ENCODE data around the gene TULP4.
A peak's percentile ranks its signal among the peaks of the same experiment; 100 is the strongest.

The TULP4 gene

GRCh38 chr6:158536084-158536890, 224.0 kb downstream of the TULP4 start:
- H3K9me3 ChIP-seq (ENCODE audit: control insufficient read depth, insufficient read depth, low read depth, low read length), result no peaks in the 10 kb centered on the region
- no peaks in the 10 kb centered on the region; the same call in 1 of the 2 replicates for H3K4me1 ChIP-seq (ENCODE audit: control insufficient read depth, insufficient read depth, low read length)
- H3K27ac ChIP-seq (ENCODE audit: extremely low read depth, low read depth, low read length), result no peak overlapping the region
- ChIA-PET POLR2A (interaction anchor here (1.0 to 1.5 kb wide), 3 partner anchors 10 to 23 kb away, joined by 3 to 4 read pairs (median 3); partner anchors contain the start of gene TMEM181), CTCF (interaction anchor here (0.6 kb wide), 1 partner anchor 16 kb away, joined by 3 read pairs; no protein-coding TSS in a partner anchor)
- H3K4me3 ChIP-seq (ENCODE audit: low read depth, low read length), result peak overlapping the region; percentile 66
- no peaks in the 10 kb centered on the region for H3K36me3 ChIP-seq (ENCODE audit: control insufficient read depth in 2 of 2, insufficient read depth in 1 of 2, low read length in 2 of 2)
- peak; percentile 92 for TF ChIP-seq ZBTB26 (tag by site-specific recombination; optimal IDR thresholded peaks at IDR 0.05)
- TF ChIP-seq ZNF311 (tag by site-specific recombination; IDR thresholded peaks at IDR 0.05; ENCODE audit: borderline replicate concordance), result no peak
- TF ChIP-seq ZNF112 (tag by site-specific recombination; IDR thresholded peaks at IDR 0.05), result no peak
- TF ChIP-seq KLF7 (tag by site-specific recombination; IDR thresholded peaks at IDR 0.05; ENCODE audit: borderline replicate concordance), result peak; percentile 81; the same call in 1 of the 2 replicates
- TF ChIP-seq ZNF560 (tag by site-specific recombination; IDR thresholded peaks at IDR 0.05; ENCODE audit: borderline replicate concordance), result no peak
- no peak for TF ChIP-seq ZNF266 (tag by site-specific recombination; IDR thresholded peaks at IDR 0.05; ENCODE audit: low read depth)
- TF ChIP-seq HOXA7 (CRISPR knock-in tag; IDR thresholded peaks at IDR 0.05; ENCODE audit: borderline replicate concordance), result no peak
- TF ChIP-seq EGR2 (tag by site-specific recombination; IDR thresholded peaks at IDR 0.05; ENCODE audit: low read depth), result peak; percentile 94
- peak; percentile 89 for TF ChIP-seq SP7 (tag by site-specific recombination; IDR thresholded peaks at IDR 0.05)
- no peak for TF ChIP-seq ZNF658 (tag by site-specific recombination; IDR thresholded peaks at IDR 0.05)
- TF ChIP-seq GLI2 (tag by site-specific recombination; IDR thresholded peaks at IDR 0.05; ENCODE audit: borderline replicate concordance, low read depth), result no peak
- TF ChIP-seq ZBTB48 (tag by site-specific recombination; IDR thresholded peaks at IDR 0.05), result peak; percentile 12; the same call in 1 of the 2 replicates
- no peak for TF ChIP-seq ZNF404 (tag by site-specific recombination; IDR thresholded peaks at IDR 0.05)
- no peak for TF ChIP-seq AEBP2 (tag by site-specific recombination; IDR thresholded peaks at IDR 0.05; ENCODE audit: borderline replicate concordance)
- TF ChIP-seq ZBTB10 (tag by site-specific recombination; IDR thresholded peaks at IDR 0.05), result peak; percentile 67; the same call in 1 of the 2 replicates
- peak; percentile 80; the same call in 1 of the 2 replicates for TF ChIP-seq ZNF785 (tag by site-specific recombination; IDR thresholded peaks at IDR 0.05)
- TF ChIP-seq ZNF561 (tag by site-specific recombination; IDR thresholded peaks at IDR 0.05; ENCODE audit: borderline replicate concordance), result peak; percentile 68; the same call in 1 of the 2 replicates
- no peak; the same call in 1 of the 2 replicates for TF ChIP-seq HOXC10 (CRISPR knock-in tag; IDR thresholded peaks at IDR 0.05)
- no peak for TF ChIP-seq MEIS1 (CRISPR knock-in tag; IDR thresholded peaks at IDR 0.05; ENCODE audit: borderline replicate concordance)
- no peak for TF ChIP-seq ZNF830 (tag by site-specific recombination; IDR thresholded peaks at IDR 0.05; ENCODE audit: low read depth)
- peak; percentile 72; the same call in 1 of the 2 replicates for TF ChIP-seq GFI1B (tag by site-specific recombination; IDR thresholded peaks at IDR 0.05)
- TF ChIP-seq SALL2 (tag by site-specific recombination; IDR thresholded peaks at IDR 0.05; ENCODE audit: borderline replicate concordance), result no peak
- TF ChIP-seq ZNF621 (tag by site-specific recombination; IDR thresholded peaks at IDR 0.05), result no peak
- no peak for TF ChIP-seq ZNF701 (tag by site-specific recombination; IDR thresholded peaks at IDR 0.05)
- TF ChIP-seq ZNF37A (tag by site-specific recombination; IDR thresholded peaks at IDR 0.05), result no peak
- peak; percentile 63; the same call in 1 of the 2 replicates for TF ChIP-seq ZNF76 (tag by site-specific recombination; IDR thresholded peaks at IDR 0.05; ENCODE audit: borderline replicate concordance, low read depth)
- TF ChIP-seq ZFP41 (tag by site-specific recombination; IDR thresholded peaks at IDR 0.05; ENCODE audit: borderline replicate concordance), result no peak
- no peak for TF ChIP-seq ZNF2 (tag by site-specific recombination; IDR thresholded peaks at IDR 0.05)
- no peak for TF ChIP-seq ZNF302 (tag by site-specific recombination; IDR thresholded peaks at IDR 0.05; ENCODE audit: low read depth)
- TF ChIP-seq ZNF10 (tag by site-specific recombination; IDR thresholded peaks at IDR 0.05), result no peak
- no peak for TF ChIP-seq ZNF544 (tag by site-specific recombination; IDR thresholded peaks at IDR 0.05)
- no peak for TF ChIP-seq ZNF174 (tag by site-specific recombination; IDR thresholded peaks at IDR 0.05)
- peak; percentile 63 for TF ChIP-seq GLIS1 (tag by site-specific recombination; IDR thresholded peaks at IDR 0.05)

Data from HEK293 (cell line).